ENCODE measurements around the gene DUSP22. TPM values are rescaled to one million over a fixed set of nuclear protein-coding genes. Genes with fewer than 3 reads are reported as not detected.
A peak's percentile ranks its signal among the peaks of the same experiment; 100 is the strongest.

The DUSP22 gene
- total and polyA plus RNA-seq, 2 donors, result 17.9 to 54.2 TPM

GRCh38 chr6:393391-394221 is 101.3 kb downstream of the DUSP22 start:
- DNase-seq (ENCODE audit: low read depth in 6 of 9, low spot score in 9 of 9), result no peak
- Histone ChIP-seq H3K27me3 (ENCODE audit: control insufficient read depth in 2 of 2, insufficient read depth in 1 of 2, low read length in 1 of 2) (peaks cover 58 to 84% of the 10 kb centered on the region in 2 donors), H3K9me3 (ENCODE audit: control insufficient read depth in 2 of 2, insufficient read depth in 1 of 2, low read length in 1 of 2) (no peaks in the 10 kb centered on the region), H3K36me3 (ENCODE audit: control insufficient read depth in 2 of 2, insufficient read depth in 2 of 2, low read length in 1 of 2) (peaks cover 0 to 3% of the 10 kb centered on the region in 2 donors), H3K27ac (ENCODE audit: low read depth in 1 of 2, low read length in 1 of 2) (no peak overlapping the region), H3K4me1 (ENCODE audit: control insufficient read depth in 2 of 2, insufficient read depth in 2 of 2, low read length in 2 of 2) (peaks cover 0 to 10% of the 10 kb centered on the region in 2 donors), H3K4me3 (ENCODE audit: low read length in 2 of 2) (peak overlapping the region; percentile 40 to 47)
- 3% methylated on average over 68 of the region's 68 CpGs for WGBS

- WGBS, result 96% methylated on average over 13 of the region's 13 CpGs
- Histone ChIP-seq H3K36me3 (ENCODE audit: control insufficient read depth in 2 of 2, insufficient read depth in 2 of 2, low read length in 1 of 2) (peaks cover 0 to 3% of the 10 kb centered on the region in 2 donors), H3K27me3 (ENCODE audit: control insufficient read depth in 2 of 2, insufficient read depth in 1 of 2, low read length in 1 of 2) (peaks cover 52 to 76% of the 10 kb centered on the region in 2 donors), H3K9me3 (ENCODE audit: control insufficient read depth in 2 of 2, insufficient read depth in 1 of 2, low read length in 1 of 2) (no peaks in the 10 kb centered on the region), H3K27ac (ENCODE audit: low read depth in 1 of 2, low read length in 1 of 2) (no peak overlapping the region), H3K4me3 (ENCODE audit: low read length in 2 of 2) (no peak overlapping the region), H3K4me1 (ENCODE audit: control insufficient read depth in 2 of 2, insufficient read depth in 2 of 2, low read length in 2 of 2) (peaks cover 0 to 10% of the 10 kb centered on the region in 2 donors)
- DNase-seq (ENCODE audit: low read depth in 6 of 9, low spot score in 9 of 9), result no peak
Observed at GRCh38 chr6:394641-395289, 102.5 kb downstream of the DUSP22 start.

- Histone ChIP-seq H3K9me3 (ENCODE audit: control insufficient read depth in 2 of 2, insufficient read depth in 1 of 2, low read length in 1 of 2) (no peaks in the 10 kb centered on the region), H3K4me3 (ENCODE audit: low read length in 2 of 2) (no peak overlapping the region), H3K27ac (ENCODE audit: low read depth in 1 of 2, low read length in 1 of 2) (no peak overlapping the region), H3K27me3 (ENCODE audit: control insufficient read depth in 2 of 2, insufficient read depth in 1 of 2, low read length in 1 of 2) (peaks cover 47 to 68% of the 10 kb centered on the region in 2 donors), H3K4me1 (ENCODE audit: control insufficient read depth in 2 of 2, insufficient read depth in 2 of 2, low read length in 2 of 2) (peaks cover 0 to 10% of the 10 kb centered on the region in 2 donors), H3K36me3 (ENCODE audit: control insufficient read depth in 2 of 2, insufficient read depth in 2 of 2, low read length in 1 of 2) (peaks cover 0 to 3% of the 10 kb centered on the region in 2 donors)
- 74% methylated on average over 10 of the region's 10 CpGs for WGBS
- no peak for DNase-seq (ENCODE audit: low read depth in 6 of 9, low spot score in 9 of 9)
Observed at GRCh38 chr6:395432-396125, 103.3 kb downstream of the DUSP22 start.

GRCh38 chr6:396126-396520 is 103.8 kb downstream of the DUSP22 start:
- H3K27me3 ChIP-seq (ENCODE audit: control insufficient read depth in 2 of 2, insufficient read depth in 1 of 2, low read length in 1 of 2), result peaks cover 44 to 63% of the 10 kb centered on the region in 2 donors
- no peak overlapping the region for H3K4me3 ChIP-seq (ENCODE audit: low read length in 2 of 2)
- H3K9me3 ChIP-seq (ENCODE audit: control insufficient read depth in 2 of 2, insufficient read depth in 1 of 2, low read length in 1 of 2), result no peaks in the 10 kb centered on the region
- no peak for DNase-seq (ENCODE audit: low read depth in 6 of 9, low spot score in 9 of 9)
- H3K36me3 ChIP-seq (ENCODE audit: control insufficient read depth in 2 of 2, insufficient read depth in 2 of 2, low read length in 1 of 2), result peaks cover 0 to 3% of the 10 kb centered on the region in 2 donors
- 93% methylated on average over 6 of the region's 6 CpGs for WGBS
- H3K27ac ChIP-seq (ENCODE audit: low read depth in 1 of 2, low read length in 1 of 2), result no peak overlapping the region
- H3K4me1 ChIP-seq (ENCODE audit: control insufficient read depth in 2 of 2, insufficient read depth in 2 of 2, low read length in 2 of 2), result peaks cover 0 to 8% of the 10 kb centered on the region in 2 donors

- no peak overlapping the region for H3K27ac ChIP-seq (ENCODE audit: low read depth in 1 of 2, low read length in 1 of 2)
- DNase-seq (ENCODE audit: low read depth in 6 of 9, low spot score in 9 of 9), result no peak
- peaks cover 0 to 6% of the 10 kb centered on the region in 2 donors for H3K4me1 ChIP-seq (ENCODE audit: control insufficient read depth in 2 of 2, insufficient read depth in 2 of 2, low read length in 2 of 2)
- 97% methylated on average over 13 of the region's 13 CpGs for WGBS
- H3K9me3 ChIP-seq (ENCODE audit: control insufficient read depth in 2 of 2, insufficient read depth in 1 of 2, low read length in 1 of 2), result peaks cover 0 to 2% of the 10 kb centered on the region in 2 donors
- peaks cover 39 to 53% of the 10 kb centered on the region in 2 donors for H3K27me3 ChIP-seq (ENCODE audit: control insufficient read depth in 2 of 2, insufficient read depth in 1 of 2, low read length in 1 of 2)
- H3K36me3 ChIP-seq (ENCODE audit: control insufficient read depth in 2 of 2, insufficient read depth in 2 of 2, low read length in 1 of 2), result peaks cover 0 to 3% of the 10 kb centered on the region in 2 donors
- no peak overlapping the region for H3K4me3 ChIP-seq (ENCODE audit: low read length in 2 of 2)
Observed at GRCh38 chr6:397056-397455, 104.8 kb downstream of the DUSP22 start.

GRCh38 chr6:397604-398003 is 105.3 kb downstream of the DUSP22 start:
- H3K9me3 ChIP-seq (ENCODE audit: control insufficient read depth in 2 of 2, insufficient read depth in 1 of 2, low read length in 1 of 2), result peaks cover 0 to 2% of the 10 kb centered on the region in 2 donors
- DNase-seq (ENCODE audit: low read depth in 6 of 9, low spot score in 9 of 9), result no peak
- H3K4me1 ChIP-seq (ENCODE audit: control insufficient read depth in 2 of 2, insufficient read depth in 2 of 2, low read length in 2 of 2), result peaks cover 0 to 6% of the 10 kb centered on the region in 2 donors
- H3K4me3 ChIP-seq (ENCODE audit: low read length in 2 of 2), result no peak overlapping the region
- peaks cover 0 to 3% of the 10 kb centered on the region in 2 donors for H3K36me3 ChIP-seq (ENCODE audit: control insufficient read depth in 2 of 2, insufficient read depth in 2 of 2, low read length in 1 of 2)
- H3K27ac ChIP-seq (ENCODE audit: low read depth in 1 of 2, low read length in 1 of 2), result no peak overlapping the region
- H3K27me3 ChIP-seq (ENCODE audit: control insufficient read depth in 2 of 2, insufficient read depth in 1 of 2, low read length in 1 of 2), result peaks cover 33 to 50% of the 10 kb centered on the region in 2 donors
- 88% methylated on average over 5 of the region's 5 CpGs for WGBS

- H3K9me3 ChIP-seq (ENCODE audit: control insufficient read depth in 2 of 2, insufficient read depth in 1 of 2, low read length in 1 of 2), result peaks cover 0 to 2% of the 10 kb centered on the region in 2 donors
- 98% methylated on average over 2 of the region's 2 CpGs for WGBS
- no peak overlapping the region for H3K4me3 ChIP-seq (ENCODE audit: low read length in 2 of 2)
- peaks cover 0 to 3% of the 10 kb centered on the region in 2 donors for H3K36me3 ChIP-seq (ENCODE audit: control insufficient read depth in 2 of 2, insufficient read depth in 2 of 2, low read length in 1 of 2)
- H3K27ac ChIP-seq (ENCODE audit: low read depth in 1 of 2, low read length in 1 of 2), result no peak overlapping the region
- H3K27me3 ChIP-seq (ENCODE audit: control insufficient read depth in 2 of 2, insufficient read depth in 1 of 2, low read length in 1 of 2), result peaks cover 28 to 46% of the 10 kb centered on the region in 2 donors
- no peak for DNase-seq (ENCODE audit: low read depth in 6 of 9, low spot score in 9 of 9)
- peaks cover 0 to 8% of the 10 kb centered on the region in 2 donors for H3K4me1 ChIP-seq (ENCODE audit: control insufficient read depth in 2 of 2, insufficient read depth in 2 of 2, low read length in 2 of 2)
Observed at GRCh38 chr6:398065-398464, 105.8 kb downstream of the DUSP22 start.

- Histone ChIP-seq H3K9me3 (ENCODE audit: control insufficient read depth in 2 of 2, insufficient read depth in 1 of 2, low read length in 1 of 2) (peaks cover 0 to 2% of the 10 kb centered on the region in 2 donors), H3K27ac (ENCODE audit: low read depth in 1 of 2, low read length in 1 of 2) (no peak overlapping the region), H3K4me3 (ENCODE audit: low read length in 2 of 2) (no peak overlapping the region), H3K27me3 (ENCODE audit: control insufficient read depth in 2 of 2, insufficient read depth in 1 of 2, low read length in 1 of 2) (peaks cover 23 to 43% of the 10 kb centered on the region in 2 donors), H3K4me1 (ENCODE audit: control insufficient read depth in 2 of 2, insufficient read depth in 2 of 2, low read length in 2 of 2) (peaks cover 0 to 12% of the 10 kb centered on the region in 2 donors), H3K36me3 (ENCODE audit: control insufficient read depth in 2 of 2, insufficient read depth in 2 of 2, low read length in 1 of 2) (peaks cover 0 to 3% of the 10 kb centered on the region in 2 donors)
- WGBS, result 93% methylated on average over 13 of the region's 13 CpGs
- DNase-seq (ENCODE audit: low read depth in 6 of 9, low spot score in 9 of 9), result no peak
Observed at GRCh38 chr6:398558-399078, 106.3 kb downstream of the DUSP22 start.
